NCI-H748 (cell line): ENCODE measurements around the gene ISL1.
A peak's percentile ranks its signal among the peaks of the same experiment; 100 is the strongest.

Experiments
- DNase-seq: peaks from one replicate; lab custom pipeline; 2025; ENCODE audit not compliant: unreplicated experiment; lab: John Stamatoyannopoulos, UW

The ISL1 gene

GRCh38 chr5:51386916-51387883, 4.0 kb downstream of the ISL1 start:
- DNase-seq: peak; percentile 85

GRCh38 chr5:51387884-51388275, 4.6 kb downstream of the ISL1 start:
- peak; percentile 95 for DNase-seq

GRCh38 chr5:51388488-51389287, 5.4 kb downstream of the ISL1 start:
- peak; percentile 69 for DNase-seq

- DNase-seq: peak; percentile 69
Observed at GRCh38 chr5:51389288-51389576, 6.0 kb downstream of the ISL1 start.

GRCh38 chr5:51389577-51390463, 6.6 kb downstream of the ISL1 start:
- DNase-seq: peak; percentile 79

- peak; percentile 61 for DNase-seq
Observed at GRCh38 chr5:51391175-51391574, 7.9 kb downstream of the ISL1 start.

- DNase-seq: no peak
Observed at GRCh38 chr5:51392689-51393199, 9.5 kb downstream of the ISL1 start.

GRCh38 chr5:51394609-51395008, 11.4 kb downstream of the ISL1 start:
- DNase-seq: no peak

- no peak for DNase-seq
Observed at GRCh38 chr5:51395245-51395644, 12.0 kb downstream of the ISL1 start.

GRCh38 chr5:51395666-51396356, 12.6 kb downstream of the ISL1 start:
- peak; percentile 86 for DNase-seq

- no peak for DNase-seq
Observed at GRCh38 chr5:51396797-51397196, 13.5 kb downstream of the ISL1 start.

- DNase-seq: no peak
Observed at GRCh38 chr5:51397996-51398395, 14.7 kb downstream of the ISL1 start.

GRCh38 chr5:51398875-51399642, 15.8 kb downstream of the ISL1 start:
- DNase-seq: no peak

- DNase-seq: no peak
Observed at GRCh38 chr5:51399643-51400006, 16.4 kb downstream of the ISL1 start.

GRCh38 chr5:51404255-51404654, 21.0 kb downstream of the ISL1 start:
- DNase-seq: no peak

GRCh38 chr5:51411921-51412325, 28.7 kb downstream of the ISL1 start:
- DNase-seq: no peak

- no peak for DNase-seq
Observed at GRCh38 chr5:51414516-51414915, 31.3 kb downstream of the ISL1 start.

- DNase-seq: no peak
Observed at GRCh38 chr5:51416149-51416548, 32.9 kb downstream of the ISL1 start.

- no peak for DNase-seq
Observed at GRCh38 chr5:51433052-51433710, 49.9 kb downstream of the ISL1 start.
